ENCODE results near the gene TMEM106A.

DNA sequence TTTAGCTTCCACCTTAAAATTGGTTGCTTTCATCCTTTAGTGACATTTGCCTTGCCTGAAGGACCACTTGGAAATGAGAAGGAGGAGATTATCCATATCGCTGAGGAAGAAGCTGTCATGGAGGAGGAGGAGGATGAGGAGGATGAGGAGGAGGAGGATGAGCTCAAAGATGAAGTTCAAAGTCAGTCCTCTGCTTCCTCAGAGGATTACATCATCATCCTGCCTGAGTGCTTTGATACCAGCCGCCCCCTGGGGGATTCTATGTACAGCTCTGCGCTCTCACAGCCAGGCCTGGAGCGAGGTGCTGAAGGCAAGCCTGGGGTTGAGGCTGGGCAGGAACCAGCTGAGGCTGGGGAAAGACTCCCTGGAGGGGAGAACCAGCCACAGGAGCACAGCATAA lies 11.5 kb upstream of the TMEM106A start:
- TF ChIP-seq POLR2A (IDR thresholded peaks at IDR 0.05; ENCODE audit: extremely low read depth, insufficient read length), result no peak
- TF ChIP-seq, protein P1, sequence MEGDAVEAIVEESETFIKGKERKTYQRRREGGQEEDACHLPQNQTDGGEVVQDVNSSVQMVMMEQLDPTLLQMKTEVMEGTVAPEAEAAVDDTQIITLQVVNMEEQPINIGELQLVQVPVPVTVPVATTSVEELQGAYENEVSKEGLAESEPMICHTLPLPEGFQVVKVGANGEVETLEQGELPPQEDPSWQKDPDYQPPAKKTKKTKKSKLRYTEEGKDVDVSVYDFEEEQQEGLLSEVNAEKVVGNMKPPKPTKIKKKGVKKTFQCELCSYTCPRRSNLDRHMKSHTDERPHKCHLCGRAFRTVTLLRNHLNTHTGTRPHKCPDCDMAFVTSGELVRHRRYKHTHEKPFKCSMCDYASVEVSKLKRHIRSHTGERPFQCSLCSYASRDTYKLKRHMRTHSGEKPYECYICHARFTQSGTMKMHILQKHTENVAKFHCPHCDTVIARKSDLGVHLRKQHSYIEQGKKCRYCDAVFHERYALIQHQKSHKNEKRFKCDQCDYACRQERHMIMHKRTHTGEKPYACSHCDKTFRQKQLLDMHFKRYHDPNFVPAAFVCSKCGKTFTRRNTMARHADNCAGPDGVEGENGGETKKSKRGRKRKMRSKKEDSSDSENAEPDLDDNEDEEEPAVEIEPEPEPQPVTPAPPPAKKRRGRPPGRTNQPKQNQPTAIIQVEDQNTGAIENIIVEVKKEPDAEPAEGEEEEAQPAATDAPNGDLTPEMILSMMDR (IDR thresholded peaks at IDR 0.05; ENCODE audit: low read depth, low read length), result no peak
